Measurements from ENCODE around the gene DNAJB11.
A peak's percentile ranks its signal among the peaks of the same experiment; 100 is the strongest.

DNAJB11 gene

DNA sequence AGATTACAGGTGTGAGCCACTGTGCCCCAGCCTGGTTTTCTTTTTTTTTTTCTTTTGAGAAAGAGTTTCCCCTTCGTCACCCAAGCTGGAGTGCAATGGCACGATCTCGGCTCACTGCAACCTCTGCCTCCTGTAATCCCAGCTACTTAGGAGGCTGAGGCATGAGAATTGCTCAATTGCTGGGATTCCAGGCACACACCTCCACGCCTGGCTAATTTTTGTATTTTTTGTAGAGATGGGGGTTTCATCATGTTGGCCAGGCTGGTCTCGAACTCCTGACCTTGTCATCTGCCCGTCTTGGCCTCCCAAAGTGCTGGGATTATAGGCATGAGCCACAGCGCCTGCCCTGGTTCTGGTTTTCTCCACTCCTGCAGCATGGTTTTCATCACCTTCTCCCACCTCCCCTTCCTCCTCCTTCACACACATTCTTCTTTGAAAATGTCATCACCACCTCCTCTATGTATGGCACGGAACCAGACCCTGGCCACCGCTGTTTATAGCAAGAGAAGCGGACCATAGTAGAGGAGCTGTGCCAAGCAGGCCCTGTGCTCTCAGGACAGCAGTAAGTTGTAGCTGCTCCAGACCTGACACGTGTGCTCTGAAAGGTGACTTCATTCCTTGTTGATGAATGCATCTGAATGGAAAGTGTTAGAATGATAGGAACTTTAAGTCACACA, 27.7 kb downstream of the DNAJB11 start:
- DNase-seq, result no peak

DNA sequence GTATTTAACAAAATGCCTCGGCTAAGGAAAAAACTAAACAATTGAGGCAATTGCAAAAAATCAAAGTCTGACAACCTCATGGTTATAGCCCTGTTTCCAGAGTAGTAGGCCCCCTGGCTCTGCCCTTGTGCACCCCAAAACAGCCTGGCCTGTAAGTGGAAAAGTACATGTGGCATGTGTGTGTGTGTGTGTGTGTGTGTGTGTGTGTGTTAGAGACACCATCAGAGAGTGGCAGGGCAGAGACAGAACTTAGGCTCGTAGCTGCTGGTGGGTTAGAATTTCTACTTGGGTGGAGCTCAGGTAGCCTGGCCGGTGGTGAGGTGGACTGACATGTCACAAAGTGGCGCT, 28.2 kb downstream of the DNAJB11 start:
- no peak for DNase-seq

DNA sequence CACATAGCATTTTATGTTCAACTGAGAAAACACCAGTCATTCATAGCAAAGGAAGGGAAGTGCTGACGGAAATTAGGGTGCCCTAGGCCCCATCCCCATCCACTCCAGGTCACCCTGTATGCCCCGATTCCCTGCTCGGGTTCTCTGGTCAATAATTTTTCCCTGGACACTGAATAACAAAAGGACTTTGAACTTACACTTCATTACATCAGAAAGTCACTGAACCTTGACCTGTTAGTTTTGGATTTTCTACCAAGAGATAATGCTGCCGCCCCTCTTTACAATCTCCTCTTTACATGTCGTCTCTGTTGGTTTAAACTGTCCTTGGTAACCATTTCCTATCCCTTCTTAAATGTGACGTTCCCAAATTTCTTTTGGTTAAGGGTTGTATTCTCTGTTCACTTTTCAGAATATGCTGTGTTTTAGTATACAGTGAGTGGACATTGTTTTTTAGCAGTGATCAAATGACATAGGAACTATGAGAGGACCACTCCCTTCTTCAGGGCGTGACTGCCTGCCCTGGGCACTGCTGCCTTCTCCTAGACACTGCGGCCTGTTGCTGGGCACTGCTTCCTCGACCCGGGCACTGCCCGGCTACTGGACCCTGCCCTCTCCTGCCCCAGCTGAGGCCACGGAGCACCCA, 28.7 kb downstream of the DNAJB11 start:
- no peak for DNase-seq

DNA sequence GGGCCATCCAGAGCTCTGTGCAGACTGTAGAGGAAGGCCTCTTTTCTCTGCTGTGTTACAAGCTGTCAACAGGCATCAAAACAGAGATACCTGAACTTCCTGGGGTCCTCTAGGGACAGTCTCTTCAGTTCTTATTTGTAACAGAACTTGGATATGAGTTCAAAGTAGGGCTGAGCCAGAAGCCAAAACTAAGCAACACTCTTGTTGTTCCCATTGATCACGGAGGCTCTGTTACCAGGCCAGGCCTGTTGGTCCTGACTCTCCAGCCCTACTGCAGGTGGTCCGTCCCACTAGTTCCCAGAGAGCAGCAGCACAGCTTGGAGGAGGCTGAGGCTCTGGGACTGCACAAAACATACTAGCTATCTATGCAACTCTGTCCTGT, 29.3 kb downstream of the DNAJB11 start:
- no peak for DNase-seq

DNA sequence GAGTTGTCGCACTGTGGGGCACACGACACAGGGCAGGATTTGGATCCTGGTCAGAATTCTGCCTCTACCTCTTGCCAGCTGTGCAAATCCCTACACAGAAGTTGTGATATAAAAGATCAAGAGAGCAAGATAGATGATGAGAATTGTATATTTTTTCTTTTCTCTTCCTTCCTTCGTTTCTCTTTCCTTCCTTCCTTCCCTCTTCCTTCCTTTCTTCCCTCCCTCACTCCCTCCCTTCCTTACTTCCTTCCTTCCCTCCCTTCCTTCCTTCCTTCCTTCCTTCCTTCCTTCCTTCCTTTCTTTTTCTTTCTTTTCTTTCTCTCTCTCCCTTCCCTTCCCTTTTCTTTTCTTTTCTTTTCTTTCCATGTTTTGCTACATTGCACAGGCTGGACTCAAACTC, 30.4 kb downstream of the DNAJB11 start:
- DNase-seq, result no peak

DNA sequence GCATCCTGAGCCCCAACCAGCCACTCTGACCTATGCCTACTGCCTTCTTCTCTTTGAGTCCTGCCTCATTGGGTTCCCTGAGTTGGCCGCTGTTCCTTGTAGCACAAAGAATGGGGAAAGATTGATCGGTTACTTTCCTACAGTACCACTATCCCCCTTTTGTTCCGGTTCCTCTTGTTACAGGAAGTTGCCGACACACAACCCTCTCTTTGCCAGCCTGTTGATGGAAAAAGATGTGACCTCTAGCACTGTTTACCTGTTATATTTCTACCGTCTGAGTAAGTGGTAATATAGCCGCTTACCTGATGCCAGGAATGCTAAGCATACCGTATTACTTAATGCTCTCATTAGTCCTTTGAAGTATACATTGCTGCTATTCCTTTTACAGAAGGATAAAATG, 32.6 kb downstream of the DNAJB11 start:
- no peak for DNase-seq

DNA sequence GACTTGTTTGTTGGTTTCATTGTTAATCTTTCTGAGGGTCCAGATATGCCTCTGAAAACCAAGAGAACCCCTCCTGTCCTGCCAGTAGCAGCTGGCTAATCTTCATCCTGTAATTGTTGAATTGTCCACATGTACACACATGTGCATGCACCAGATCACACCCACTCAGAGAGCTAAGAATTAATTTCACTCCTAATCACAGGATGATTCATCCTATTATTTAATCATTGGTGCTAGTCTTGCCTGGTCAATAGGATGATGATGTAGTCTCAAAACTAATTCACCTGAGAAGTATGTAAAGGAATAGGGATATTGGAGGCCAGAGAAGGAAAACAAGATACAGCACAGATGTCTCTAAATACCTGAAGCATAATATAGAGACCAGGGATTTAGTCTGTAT, 34.6 kb downstream of the DNAJB11 start:
- no peak for DNase-seq

DNA sequence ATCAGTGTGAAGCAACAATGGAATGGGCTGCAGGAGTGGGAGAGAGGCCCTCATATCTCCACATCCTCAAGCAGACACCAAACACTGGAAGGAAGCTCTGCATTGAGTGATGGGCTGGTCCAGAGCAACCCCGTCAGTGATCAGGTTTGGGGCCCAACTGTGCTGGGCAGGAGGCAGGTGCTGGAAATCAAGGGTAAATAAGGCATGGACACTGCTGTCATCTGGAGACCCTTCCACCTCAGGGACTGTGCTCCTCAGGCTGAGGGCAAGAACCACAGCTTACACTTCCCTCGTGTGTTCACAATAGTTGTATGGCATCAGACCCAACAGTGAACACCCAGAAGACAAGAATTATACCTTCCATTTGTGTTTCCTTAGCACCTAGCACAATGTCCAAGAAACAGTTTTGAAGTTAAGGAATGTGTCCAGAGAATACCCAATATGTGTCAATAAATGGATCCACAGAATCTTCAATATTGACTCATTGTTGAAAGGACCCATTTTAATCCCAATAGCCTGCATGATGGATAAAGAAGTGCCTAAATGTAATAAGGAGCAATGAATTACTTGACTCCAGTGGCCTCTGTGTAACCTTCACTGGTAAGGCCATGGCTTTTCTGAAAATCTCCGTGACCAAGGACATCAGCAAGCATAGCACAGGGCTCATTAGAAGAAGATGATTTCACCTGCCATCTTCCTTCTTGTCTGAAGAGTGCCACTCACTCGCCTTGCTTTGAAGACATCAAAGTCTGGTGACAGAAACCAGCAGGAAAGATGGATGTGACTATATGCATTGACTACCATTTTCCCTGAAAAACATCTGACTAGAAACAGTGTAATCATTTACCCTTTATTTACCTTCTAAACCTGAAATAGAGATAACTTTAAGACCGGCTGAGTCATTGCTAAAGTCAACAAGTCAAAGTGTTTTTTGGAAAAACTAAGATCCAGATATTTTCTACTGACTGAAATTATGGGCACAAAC, 35.3 kb downstream of the DNAJB11 start:
- DNase-seq, result peak; percentile 69

DNA sequence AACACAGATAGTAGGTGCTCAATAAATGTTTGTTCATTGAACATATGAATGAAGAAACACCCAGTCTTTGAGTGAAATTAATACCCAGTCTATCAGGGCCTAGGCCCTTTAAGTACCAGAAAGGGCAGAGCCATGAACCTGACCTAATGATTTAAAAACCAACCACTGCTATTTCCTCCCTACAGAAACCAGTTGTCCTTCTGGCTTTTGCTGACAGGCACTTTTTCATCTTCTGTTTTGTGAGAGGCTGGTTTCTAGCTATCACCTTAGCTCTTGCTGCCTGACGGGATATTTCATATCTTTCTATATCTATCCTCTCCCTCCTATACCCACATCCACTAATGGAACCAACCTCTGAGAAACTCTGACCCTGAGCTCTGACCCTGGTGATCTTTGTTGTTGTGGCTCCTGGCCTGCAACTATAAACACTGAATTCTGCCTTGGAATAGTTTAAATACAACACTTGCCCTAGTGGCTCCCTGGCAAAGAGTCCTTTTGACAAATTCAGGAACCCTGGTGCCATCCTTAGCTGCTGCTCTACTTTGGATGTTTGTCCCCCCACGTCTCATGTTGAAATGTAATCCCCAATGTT, 38.2 kb downstream of the DNAJB11 start:
- DNase-seq, result no peak

DNA sequence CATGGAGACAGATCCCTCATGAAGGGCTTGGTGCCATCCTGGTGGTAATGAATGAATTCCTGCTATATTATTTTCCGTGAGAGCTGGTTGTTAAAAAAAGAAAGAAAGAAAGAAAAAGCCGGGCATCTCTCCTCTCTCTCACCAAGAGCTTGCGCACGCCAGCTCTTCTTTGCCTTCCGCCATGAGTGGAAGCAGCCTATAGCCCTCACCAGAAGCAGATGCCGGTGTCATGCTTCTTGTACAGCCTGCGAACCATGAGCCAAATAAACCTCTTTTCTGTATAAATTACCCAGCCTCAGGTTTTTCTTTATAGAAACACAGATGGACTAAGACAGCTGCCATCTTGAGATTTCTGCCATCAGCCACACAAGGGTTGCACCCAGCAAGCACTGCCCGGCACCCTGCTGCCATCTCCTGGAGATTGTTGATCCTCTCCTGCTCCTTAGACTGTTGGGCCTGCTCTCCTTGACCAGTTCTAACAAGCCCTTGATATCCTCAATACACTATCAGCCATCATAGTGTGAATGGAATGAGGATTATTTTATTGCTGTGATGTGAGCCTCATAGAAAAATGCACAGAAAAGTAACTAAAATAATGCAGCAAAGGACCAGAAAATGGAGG, 38.8 kb downstream of the DNAJB11 start:
- DNase-seq, result peak; percentile 40

DNA sequence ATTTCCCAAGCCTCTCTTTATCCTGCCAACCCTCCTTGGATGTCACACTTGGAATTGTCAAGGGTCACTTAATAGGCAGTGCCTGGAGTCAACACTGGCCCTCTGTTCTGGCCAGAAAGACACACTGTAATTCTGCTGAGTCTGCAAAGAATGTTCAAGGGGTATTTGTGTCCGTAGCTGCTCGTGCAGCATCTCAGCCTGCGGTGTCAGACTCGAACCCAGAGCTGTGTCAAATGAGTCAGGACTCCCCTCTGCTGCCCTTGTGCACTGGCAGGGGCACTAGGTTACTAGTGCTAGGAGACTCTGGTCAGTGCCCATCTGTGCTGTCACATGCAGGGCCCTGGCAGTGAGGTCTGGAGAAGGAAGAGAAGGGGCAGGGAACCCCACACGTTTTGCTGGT, 41.5 kb downstream of the DNAJB11 start:
- no peak for DNase-seq

DNA sequence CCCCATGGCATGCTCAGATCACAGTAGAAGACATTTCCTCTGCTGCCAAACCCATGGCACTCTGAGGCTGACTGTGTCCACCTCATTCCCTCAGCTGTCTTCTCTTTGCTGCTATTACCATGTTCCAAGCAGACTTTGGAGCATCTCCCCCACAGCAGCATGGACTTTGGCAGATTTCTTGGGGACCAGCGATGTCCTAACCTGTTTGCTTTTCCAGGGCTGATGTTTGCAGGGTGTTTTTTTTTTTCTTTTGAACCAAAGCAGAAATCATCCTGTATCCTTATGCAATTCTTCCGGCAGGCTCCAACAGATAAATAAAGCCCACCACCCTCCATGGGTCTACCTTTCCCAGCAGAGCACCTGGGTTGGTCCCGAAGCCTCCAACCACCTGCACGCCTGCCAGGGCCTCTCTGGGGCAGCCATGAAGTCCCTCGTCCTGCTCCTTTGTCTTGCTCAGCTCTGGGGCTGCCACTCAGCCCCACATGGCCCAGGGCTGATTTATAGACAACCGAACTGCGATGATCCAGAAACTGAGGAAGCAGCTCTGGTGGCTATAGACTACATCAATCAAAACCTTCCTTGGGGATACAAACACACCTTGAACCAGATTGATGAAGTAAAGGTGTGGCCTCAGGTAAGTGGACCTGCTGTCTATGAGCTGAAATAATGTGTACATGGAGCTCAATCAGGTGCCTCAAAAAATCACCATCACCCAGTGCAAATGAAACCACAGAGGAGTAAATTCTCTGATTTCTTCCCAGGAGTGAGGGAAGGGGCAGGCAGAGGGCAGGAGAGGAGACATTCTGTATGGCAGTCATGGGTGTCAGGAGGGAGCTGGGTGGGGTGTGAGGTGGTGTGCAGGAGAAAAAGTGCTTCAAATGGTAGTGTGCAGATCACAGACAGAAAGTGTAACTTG, 42.5 kb downstream of the DNAJB11 start, which contains the start of gene AHSG:
AHSG (plus strand) TSS at position 340 of the 916 bp plus-strand sequence; CDS start at position 422, 82 bp downstream.
- no peak for DNase-seq

DNA sequence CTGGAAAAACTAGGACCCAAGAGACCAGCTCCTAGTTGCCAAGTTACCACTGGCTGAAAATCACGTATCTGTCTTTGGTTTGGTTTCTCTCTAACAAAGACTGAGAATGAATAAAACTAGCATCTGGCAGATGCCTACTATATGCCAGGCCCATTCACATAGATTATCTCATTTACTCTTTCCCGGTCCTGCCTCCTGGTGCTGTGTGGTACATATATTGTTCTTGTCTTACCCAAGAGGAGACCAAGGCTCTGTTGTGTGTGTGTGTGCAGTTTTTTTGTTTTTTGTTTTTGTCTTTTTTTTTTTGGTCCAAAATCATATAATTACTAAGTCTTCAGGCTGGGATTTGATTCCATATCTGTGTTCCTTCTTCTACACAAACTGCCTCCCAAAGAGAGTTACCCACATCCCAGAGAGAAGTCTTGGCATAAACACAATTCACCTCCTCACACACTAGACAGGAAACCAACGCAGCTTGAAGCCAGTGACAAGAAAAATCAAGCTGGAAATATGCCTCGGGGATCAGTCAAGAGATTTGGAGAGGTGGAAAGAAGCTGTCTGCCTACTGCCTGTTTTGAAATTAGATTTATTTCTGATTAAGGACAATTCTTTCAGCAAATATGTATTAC, 43.2 kb downstream of the DNAJB11 start:
- DNase-seq, result no peak

DNA sequence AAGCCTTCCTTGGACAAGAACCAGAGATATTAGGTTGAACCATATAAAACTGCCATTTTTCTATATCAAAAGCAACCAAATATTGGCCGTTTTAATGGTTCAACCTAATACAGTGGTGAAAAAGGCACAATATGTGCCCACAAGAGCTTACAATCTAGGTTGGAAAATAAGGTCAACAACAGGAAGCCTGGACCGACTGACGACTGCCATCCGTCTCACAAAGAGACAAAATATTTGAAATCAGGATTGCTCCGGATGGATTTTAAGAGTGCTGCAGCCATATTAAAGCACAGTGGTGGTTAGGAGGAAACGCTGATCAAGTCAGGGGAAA, 43.7 kb downstream of the DNAJB11 start:
- DNase-seq, result no peak

DNA sequence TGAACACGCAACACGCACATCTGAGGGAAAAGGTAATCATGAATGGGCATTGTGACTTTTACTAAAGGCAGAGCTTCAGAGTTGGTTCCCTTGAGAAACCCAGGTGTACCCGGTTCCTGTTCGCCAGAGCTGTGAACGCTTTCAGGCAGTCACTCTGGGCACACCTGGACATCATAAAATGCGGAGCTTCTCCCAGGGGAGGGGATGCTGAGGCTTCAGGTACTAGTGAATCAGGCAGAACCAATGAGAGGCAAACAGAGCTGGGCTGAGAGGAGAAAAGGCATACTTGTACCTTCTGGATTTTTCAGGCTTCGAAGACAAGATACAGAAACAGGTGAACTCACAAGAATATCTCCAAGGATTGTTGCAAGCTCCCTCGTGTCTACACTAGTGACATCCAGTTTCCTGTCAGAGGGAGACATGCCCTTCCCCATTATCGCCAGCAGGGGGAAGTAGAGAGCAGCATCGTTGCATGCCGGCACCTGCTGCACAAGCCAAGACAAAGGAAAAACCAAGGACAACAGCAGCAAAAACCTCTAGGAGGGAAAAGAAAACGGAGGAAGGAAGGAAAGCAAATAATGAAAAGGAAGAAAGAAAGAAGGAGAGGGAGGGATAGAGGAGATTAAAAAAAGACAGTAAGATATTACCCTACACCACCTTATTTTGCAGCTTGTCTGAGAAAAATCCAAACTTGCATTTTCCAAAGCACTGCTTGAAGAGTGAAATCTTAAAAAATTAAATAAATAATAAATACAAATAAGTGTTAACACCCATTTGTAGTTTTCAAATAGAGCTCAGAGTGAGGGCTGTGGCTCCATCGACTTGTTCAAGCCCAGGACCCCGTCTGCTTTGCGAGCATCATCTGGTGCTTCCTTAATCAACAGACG, 44.3 kb downstream of the DNAJB11 start:
- DNase-seq, result peak; percentile 75

DNA sequence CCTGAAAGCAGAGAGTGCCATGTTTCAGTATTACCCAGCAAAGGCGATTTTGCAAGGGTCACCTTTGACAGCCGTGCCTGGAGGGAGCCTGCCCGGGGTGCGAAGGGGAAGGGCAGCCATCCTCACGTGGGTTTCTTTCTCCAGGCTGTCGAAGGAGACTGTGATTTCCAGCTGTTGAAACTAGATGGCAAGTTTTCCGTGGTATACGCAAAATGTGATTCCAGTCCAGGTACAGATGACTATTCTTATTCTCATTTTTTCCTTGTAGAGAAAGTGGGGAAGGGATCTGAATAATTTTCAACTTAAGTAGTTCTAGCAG, 45.7 kb downstream of the DNAJB11 start:
- DNase-seq, result no peak

DNA sequence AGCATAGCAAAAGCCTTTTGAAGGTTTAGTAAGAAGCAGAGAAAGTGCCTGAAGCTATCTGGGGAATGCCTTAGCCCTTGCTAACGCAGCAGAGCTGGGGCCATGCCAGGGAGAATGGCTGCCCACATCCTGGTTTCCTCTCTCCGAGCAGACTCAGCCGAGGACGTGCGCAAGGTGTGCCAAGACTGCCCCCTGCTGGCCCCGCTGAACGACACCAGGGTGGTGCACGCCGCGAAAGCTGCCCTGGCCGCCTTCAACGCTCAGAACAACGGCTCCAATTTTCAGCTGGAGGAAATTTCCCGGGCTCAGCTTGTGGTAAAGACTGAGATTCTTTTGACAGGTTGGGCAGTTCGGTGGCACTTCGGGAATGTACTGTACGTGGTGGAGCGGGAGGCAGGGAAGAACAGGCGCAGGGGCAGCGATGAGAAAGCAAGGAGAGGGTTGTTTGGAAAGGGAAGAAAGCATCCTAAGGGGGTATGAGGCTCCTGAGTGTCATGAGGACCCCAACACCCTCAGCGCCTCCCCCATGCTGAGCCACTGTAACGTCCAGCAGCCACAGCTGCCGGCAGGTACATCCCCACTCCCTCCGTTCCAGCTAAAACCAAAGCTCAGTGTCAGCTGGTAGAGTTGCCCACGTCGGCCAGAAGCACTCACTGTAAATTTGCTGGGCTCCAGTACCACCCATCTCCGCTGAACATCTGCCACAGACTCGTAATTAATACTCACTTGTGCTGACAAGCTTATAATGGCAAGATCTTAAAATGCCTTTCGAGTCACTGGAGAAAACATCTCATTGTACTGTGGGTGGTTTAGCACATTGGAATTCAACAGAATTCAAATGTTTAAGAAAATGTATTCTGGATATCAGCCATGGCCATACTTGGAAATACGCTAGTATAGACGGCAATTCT, 46.8 kb downstream of the DNAJB11 start:
- peak; percentile 88 for DNase-seq

DNA sequence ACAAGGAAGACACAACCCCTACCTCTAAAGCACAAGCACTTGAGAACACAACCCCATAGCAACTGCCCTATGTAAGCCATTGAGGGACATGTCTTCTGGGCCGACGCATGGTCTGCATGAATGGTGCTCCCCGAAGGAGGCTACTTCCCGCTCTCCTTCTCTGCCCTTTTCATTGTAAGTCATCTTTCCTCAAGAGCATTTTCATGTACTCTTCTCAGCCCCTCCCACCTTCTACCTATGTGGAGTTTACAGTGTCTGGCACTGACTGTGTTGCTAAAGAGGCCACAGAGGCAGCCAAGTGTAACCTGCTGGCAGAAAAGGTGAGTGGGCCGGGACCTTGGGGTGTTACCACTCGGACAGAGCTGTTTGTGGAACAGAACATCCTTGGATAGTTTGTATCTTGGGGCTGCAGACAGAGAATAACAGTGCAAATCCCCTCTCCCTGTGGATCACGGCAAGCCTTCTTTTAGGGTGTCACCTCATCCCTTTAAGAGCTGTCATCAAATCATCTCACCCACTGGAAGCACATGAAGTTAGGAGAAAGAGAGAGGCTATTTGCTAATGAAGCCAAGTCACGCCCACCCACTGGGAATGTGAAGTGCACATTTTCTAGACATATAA, 47.9 kb downstream of the DNAJB11 start:
- DNase-seq, result no peak

DNA sequence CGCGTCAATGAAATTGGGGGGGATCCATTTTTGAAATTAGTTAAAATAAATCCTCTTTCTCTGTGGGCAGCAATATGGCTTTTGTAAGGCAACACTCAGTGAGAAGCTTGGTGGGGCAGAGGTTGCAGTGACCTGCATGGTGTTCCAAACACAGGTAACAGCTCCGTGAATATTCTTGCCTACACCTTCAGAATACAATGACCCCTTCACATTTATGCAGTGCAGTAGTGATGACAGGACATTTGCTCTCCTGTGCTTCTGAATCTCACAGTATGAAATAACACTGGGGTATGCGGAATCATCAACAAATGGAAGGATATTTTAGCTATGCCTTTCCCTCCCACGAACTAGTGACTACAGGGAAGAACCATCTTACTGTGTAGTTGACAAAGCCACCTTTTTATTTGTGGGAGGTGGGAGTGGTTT, 49.3 kb downstream of the DNAJB11 start:
- no peak for DNase-seq

Data from DMS53 (cell line).